NCI-H1048 (cell line): ENCODE results near the gene SMPD2.
A peak's percentile ranks its signal among the peaks of the same experiment; 100 is the strongest.
"Not testable (repeated sequence)": the region's sequence is repeated elsewhere in the genome, so short reads cannot be mapped to it uniquely, and the experiment has no call there.

Source experiments
- DNase-seq: peaks from one replicate; lab custom pipeline; 2025; lab: John Stamatoyannopoulos, UW

SMPD2 gene

GRCh38 chr6:109460161-109460829, 19.8 kb downstream of the SMPD2 start:
- no peak for DNase-seq

- not testable (repeated sequence) for DNase-seq
Measured at GRCh38 chr6:109461205-109461604, 20.7 kb downstream of the SMPD2 start.

- DNase-seq: no peak
Measured at GRCh38 chr6:109461733-109462526, 21.4 kb downstream of the SMPD2 start.

GRCh38 chr6:109465772-109466171, 25.2 kb downstream of the SMPD2 start:
- DNase-seq: no peak

DNA sequence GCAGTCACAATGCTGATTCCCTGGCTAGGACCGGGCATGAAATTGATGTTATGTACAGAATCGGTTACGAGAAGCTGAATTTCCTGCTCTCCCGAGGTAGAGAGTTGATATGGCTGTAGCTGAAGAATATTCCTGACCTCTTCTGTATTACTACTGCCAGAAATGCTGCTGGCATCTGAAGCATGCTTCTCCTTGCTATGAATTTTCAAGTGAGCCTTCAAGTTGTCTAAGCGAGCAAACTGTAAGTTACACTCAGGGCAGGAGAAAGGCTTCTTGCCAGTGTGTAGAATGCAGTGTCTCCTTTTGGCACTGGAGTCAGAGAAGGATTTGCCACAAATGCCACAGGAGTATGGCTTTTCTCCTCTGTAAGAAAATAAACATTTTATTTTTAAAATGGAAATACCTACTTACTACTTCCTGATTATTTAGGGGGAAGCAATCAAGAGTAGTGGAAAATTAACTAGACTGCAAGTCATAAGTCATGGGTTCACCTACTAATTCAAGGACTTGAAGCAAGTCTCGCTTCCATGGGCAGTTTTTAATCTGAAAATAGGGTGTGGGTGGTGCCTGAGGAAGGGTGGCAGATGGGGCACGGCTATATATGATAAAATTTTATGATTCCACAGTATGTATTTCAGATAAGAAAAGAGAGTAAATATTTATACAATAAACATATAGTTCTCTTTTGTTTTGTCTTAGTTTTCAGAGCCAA, 25.8 kb downstream of the SMPD2 start:
- no peak for DNase-seq

DNA sequence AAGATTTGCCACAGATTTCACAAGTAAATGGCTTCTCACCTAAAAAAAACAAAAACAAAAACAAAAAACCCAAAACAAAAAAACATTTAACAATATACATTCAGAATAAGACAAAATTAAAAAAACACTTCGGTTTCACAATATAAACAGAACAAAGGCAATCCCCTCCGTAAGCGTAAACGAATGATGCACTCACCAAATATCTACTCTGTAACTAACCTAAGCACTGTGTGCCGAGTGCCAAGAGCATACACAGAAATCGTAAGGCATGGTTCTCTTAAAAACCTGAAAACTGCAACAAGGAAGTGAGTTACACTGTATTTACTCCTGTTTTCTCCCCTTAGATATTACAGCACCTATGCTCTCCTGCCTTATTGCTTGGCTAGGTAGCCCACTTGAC, 27.2 kb downstream of the SMPD2 start:
- no peak for DNase-seq

DNA sequence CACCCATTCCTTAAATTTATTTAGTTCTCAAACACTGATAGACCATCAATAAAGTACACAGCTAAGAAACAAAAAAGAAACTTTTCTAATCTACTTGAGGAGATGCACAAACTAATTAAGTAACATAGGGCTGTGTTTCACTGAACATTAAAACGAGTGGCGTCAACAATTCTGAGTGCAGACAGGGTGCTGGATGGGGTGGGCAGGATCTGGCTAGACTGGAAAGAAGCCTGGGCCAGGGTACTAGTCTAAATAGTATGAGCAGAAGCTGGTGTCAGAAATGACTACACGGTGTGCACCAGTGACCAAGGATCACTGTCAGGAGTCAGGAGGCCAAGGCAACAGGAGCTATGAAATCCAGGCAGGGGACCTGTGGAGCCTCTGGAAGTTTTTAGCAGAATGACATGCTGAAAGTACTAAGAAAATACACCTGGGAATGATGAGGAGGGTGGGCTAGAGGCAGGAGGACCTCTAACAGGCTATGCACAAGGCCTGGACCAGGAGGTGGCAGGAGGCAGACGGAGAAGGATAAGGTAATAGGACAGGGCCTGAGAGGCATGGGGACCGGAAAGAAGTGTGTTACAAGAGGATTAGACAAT, 29.2 kb downstream of the SMPD2 start:
- DNase-seq: no peak

GRCh38 chr6:109471105-109471810, 30.7 kb downstream of the SMPD2 start:
- no peak for DNase-seq

DNA sequence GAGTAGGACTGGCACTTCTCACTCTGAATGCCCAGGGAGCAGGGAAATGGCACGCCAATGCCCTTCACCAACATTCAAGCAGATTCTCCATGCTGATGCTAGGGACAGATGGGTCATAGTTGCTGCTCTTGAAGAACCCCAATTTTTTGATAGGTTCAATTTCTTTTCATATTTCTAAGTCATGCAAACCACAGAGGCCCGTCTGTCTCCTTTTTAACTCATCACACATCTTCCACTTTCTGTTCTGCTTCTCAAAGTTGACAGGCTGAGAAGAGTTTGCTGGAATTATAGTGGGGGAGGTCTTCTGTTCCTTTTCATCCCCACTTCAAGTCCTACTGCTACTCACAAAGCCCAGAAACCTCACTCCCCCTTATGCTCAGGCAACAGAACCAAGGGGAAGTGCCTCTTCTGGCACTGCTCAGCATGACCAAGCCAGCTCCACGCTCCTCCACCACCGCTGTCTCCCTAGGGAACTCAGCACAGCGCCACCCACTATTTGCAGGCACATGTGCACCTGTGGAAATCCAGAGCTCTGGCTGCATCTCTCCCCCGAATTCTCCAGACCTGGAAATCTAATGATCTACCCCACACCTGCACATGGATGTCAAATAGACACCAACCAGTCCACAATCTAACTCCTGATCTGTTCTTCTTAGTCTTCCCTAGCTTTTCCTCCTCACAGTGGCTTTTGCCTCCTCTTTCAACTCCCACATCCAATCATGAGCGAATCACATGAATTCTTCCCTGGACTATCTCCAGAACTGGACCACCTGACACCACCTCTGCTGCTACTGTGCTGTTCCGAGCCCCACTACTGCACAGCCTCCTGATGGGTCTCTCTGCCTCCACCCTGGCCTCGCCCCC, 31.8 kb downstream of the SMPD2 start:
- DNase-seq: no peak

DNA sequence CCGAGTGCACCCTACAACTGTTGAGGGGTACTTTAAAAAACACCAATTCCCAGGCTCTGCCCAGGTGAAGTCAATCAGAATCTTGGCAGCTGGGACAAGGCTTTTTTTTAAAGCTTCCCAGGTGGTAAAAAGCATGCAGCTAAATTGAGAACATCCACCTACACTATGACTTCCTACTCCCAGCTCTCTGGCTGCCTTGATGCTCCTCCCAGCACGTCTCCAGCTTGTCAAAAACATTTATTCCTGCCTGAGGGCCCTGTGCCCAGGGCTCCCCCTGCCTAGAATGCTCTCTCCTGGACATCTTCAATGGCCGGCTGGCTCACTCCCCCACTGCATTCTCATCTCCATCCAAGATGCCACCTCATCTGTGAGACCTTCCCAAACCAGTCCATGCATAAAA, 32.6 kb downstream of the SMPD2 start:
- DNase-seq: no peak

DNA sequence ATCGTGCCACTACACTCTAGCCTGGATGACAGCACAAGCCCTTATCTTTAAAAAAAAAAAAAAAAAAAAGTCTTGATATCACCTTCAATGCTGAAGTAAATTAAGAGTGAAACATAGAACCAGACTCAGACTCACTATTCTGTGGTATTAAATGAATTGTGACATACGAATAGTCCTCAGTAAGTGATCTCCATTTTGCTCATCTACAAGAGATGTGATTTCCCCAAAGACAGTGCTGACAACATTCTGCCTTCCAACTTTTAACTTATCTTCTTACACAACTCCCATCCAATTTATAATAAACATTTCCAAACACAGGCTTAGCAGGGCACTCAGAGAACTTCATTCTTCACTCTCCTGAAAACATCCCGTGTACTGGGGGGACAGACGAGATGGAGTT, 34.5 kb downstream of the SMPD2 start:
- DNase-seq: no peak

GRCh38 chr6:109475625-109476024, 35.1 kb downstream of the SMPD2 start:
- DNase-seq: no peak

- DNase-seq: no peak
Measured at GRCh38 chr6:109477184-109477583, 36.7 kb downstream of the SMPD2 start.

- no peak for DNase-seq
Measured at GRCh38 chr6:109477725-109478124, 37.2 kb downstream of the SMPD2 start.

- DNase-seq: no peak
Measured at GRCh38 chr6:109478222-109478805, 37.8 kb downstream of the SMPD2 start.

DNA sequence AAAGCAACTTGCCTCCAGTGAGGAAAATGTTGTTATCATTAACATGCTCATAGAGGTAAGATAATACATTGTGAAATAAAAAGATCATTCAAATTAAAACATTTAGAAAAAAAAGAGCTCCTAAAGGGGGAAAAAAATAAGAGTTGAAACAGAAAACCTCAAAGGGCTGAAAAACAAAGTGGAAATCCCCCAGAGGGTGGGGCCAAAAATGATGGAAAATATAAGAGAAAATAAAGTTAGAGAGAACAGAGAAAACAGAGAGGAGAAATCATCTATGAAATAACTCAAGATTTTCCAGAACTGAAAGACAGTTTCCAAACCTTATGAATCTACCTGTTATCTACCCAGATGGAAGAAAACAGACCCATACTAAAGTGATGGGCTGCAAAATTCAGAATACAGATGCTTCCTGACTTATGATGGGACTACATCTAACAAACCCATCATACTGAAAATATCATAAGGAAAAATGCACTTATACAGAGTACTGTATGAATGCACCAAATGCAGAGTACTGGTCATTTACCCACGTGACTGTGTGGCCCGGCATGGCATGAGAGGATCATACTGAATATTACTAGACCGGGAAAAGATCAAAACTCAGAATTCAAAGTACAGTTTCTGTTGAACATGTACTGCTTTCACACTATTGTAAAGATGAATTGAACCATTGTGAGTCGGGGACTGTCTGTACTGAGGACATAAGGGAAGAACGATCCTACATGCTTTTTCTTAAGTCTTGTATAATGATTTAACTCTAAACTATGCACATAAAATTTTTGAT, 38.5 kb downstream of the SMPD2 start:
- no peak for DNase-seq

DNA sequence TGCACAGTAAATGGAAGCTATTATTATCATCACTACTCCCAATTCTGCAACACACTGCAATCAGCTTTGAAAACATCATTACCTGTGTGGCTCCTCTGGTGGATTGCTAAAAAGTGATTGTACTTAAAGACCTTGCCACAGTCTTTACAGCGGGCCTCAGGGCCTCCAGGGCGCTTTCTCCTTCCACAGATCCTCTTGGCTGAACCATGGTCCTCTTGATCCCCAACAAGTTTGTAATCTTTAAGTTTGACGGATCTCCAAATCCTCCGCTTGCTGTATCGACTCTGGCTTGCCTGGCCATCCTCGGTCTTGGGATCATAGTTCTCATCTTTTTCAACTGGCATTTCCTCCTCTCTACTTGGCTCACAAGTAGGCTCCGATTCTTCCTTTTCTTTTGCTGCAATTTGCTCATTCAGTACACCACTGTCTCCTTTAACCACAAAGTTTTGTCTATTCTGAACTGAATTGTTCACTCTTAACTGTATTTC, 40.5 kb downstream of the SMPD2 start:
- DNase-seq: no peak

DNA sequence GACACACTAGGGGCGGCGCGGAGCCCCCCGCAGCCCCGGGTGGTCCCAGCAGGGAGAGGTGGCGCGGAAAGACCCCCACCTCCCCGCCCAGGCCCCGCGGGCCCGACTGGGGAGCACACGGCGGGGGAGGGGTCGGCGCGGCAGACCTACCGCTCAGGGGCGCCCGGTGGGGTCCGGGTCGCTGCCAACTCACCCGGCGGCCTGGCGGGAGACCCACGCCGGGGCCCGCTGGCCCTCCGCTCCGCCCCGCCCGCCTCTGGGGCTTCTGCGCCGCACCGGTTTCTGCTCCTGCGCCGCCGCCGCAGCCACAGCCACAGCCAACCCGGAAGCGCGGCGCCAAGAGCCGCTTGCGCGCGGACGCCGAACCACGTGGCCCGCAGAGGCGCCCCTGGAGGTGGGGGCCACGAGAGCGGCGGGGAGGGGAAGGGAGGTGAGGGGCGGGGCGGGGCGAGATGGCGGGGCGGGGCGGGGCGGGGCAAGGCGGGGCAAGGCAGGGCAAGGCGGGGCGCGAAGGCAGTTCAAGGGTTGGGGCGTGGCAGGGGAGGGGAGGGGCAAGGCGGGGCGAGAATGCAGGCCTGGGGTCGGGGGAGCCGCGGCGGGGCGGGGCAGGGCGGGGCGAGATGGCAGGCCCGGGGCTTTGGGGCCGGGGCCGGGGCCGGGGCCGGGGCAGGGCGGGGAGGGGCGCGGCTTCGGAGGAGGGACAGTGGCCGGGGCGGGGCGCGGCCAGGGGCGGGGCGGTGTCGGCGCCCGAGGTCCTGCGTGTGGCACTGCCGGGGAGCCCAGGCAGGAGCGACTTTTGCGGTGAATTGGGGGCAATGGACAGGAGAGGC, 42.6 kb downstream of the SMPD2 start, which contains the start of gene ZBTB24:
TSS of gene ZBTB24 (minus strand) at position 315 of the 830 bp plus-strand sequence. CDS start 1,193 bp downstream, outside the sequence.
- peak; percentile 89 for DNase-seq

DNA sequence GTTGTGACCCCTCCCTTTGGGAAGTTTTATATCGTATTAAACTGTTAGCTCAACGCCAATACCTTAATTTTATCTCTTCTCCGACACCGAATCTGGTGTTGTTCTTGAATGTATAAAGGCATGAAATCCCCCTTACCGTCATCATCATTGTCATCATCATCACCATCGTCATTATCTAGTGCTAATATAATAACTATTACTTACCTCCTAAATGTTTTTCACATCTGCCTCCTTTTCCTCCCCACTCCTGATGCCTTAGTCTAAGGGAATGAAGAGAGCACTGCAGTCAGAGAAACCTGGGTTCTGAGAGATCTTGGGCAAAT, 43.2 kb downstream of the SMPD2 start:
- DNase-seq: no peak
